ENCODE data around the gene B3GNT2.

Gene B3GNT2

DNA sequence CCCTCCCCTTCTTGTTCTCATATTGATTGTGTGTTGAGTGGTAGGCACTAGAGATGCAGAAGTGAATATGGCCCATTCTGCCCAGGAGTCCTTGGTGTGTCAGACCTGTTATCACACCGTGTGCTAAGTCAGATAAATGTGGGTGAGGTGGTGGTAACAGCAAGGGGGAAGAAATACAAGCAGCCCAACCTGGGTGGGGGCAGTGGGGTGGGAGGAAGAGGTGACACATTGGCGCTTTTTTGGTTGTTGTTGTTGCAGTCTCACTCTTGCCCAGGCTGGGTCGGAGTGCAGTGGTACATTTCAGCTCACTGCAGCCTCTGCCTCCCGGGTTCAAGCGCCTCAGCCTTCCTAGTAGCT lies 12.8 kb downstream of the B3GNT2 start:
- DNase-seq (ENCODE audit: low spot score) = no peak
- H3K9me3 ChIP-seq (replicated peaks in 1 of 2; ENCODE audit: control insufficient read depth in 2 of 2, insufficient read depth in 1 of 2, low read depth in 1 of 2, low read length in 2 of 2) = peaks cover 5 to 9% of the 10 kb centered on the region in 2 donors
- no peaks in the 10 kb centered on the region for H3K36me3 ChIP-seq (replicated peaks in 1 of 2; ENCODE audit: control insufficient read depth in 2 of 2, insufficient read depth in 2 of 2, low read length in 2 of 2)
- H3K4me1 ChIP-seq (ENCODE audit: control insufficient read depth in 2 of 2, insufficient read depth in 1 of 2, low read depth in 1 of 2, low read length in 2 of 2) = peaks cover 0 to 13% of the 10 kb centered on the region in 2 donors
- H2BK15ac ChIP-seq (ENCODE audit: low read length) = no peak overlapping the region
- no peak overlapping the region for H3K4me2 ChIP-seq (ENCODE audit: insufficient read depth, low read length, poor library complexity, severe bottlenecking)
- H4K8ac ChIP-seq (ENCODE audit: low read depth, low read length) = no peak overlapping the region
- no peaks in the 10 kb centered on the region for H3K27me3 ChIP-seq (ENCODE audit: control insufficient read depth in 3 of 3, insufficient read depth in 3 of 3, low read depth in 1 of 3, low read length in 3 of 3)
- no peak overlapping the region for H3K18ac ChIP-seq (ENCODE audit: low read length)
- no peak overlapping the region for H3K9ac ChIP-seq (ENCODE audit: low read depth, low read length, poor library complexity)
- H2AFZ ChIP-seq (ENCODE audit: low read length) = no peak overlapping the region
- H3K4ac ChIP-seq (ENCODE audit: low read length) = no peak overlapping the region
- no peak overlapping the region for H2AK5ac ChIP-seq (ENCODE audit: low read depth, low read length)
- no peak overlapping the region for H3K27ac ChIP-seq (replicated peaks; ENCODE audit: low read length)
- H2BK5ac ChIP-seq (ENCODE audit: low read length) = no peak overlapping the region
- no CpG with 5 or more reads among the region's 5 CpGs for WGBS, 2 donors (ENCODE audit: extremely low coverage in 2 of 2, insufficient read length in 2 of 2, insufficient replicate concordance in 1 of 2)
- H3K79me1 ChIP-seq (ENCODE audit: low read depth, low read length) = peaks cover 9% of the 10 kb centered on the region
- no peak overlapping the region for H3K4me3 ChIP-seq (ENCODE audit: low read length in 2 of 2)
- no peak overlapping the region for H2BK12ac ChIP-seq (ENCODE audit: low read length)
- no peak overlapping the region for H2BK120ac ChIP-seq (ENCODE audit: low read depth, low read length)
- no peak overlapping the region for H3K14ac ChIP-seq (ENCODE audit: low read length)
- H3K23ac ChIP-seq (ENCODE audit: low read depth, low read length, poor library complexity) = no peak overlapping the region
- H4K91ac ChIP-seq (ENCODE audit: low read depth, low read length, poor library complexity) = no peak overlapping the region

DNA sequence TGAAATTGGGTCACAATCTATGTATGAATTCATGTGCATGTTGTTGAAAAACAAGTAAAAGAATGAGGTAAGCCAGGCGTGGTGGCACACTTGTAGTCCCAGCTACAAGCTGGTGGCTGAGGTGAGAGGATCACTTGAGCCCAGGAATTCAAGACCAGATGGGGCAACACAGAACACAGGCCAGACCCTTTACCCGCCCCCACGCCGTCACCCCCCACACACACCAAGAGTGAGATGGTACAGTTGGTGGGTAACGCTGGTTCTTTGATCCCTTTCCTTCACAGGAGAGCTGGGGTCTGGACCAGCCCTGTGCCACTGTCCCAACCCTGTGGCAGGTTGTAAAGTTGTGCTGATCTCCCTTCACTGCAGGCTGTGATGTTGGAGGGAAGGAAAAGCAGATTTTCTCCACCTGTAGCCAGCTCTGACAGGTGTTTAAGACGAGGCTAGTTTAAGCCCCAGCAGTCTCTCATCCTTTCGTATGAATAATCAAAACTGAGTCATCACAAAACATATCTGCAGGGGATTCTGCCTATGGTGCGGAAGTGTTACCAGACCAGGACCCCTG lies 13.6 kb downstream of the B3GNT2 start:
- no peak overlapping the region for H3K27ac ChIP-seq (replicated peaks; ENCODE audit: low read length)
- no peak overlapping the region for H4K91ac ChIP-seq (ENCODE audit: low read depth, low read length, poor library complexity)
- no peaks in the 10 kb centered on the region for H3K36me3 ChIP-seq (replicated peaks in 1 of 2; ENCODE audit: control insufficient read depth in 2 of 2, insufficient read depth in 2 of 2, low read length in 2 of 2)
- H2BK12ac ChIP-seq (ENCODE audit: low read length) = no peak overlapping the region
- WGBS, 2 donors (ENCODE audit: extremely low coverage in 2 of 2, insufficient read length in 2 of 2, insufficient replicate concordance in 1 of 2) = no CpG with 5 or more reads among the region's 8 CpGs
- H3K4ac ChIP-seq (ENCODE audit: low read length) = no peak overlapping the region
- H2BK15ac ChIP-seq (ENCODE audit: low read length) = no peak overlapping the region
- no peak overlapping the region for H2BK120ac ChIP-seq (ENCODE audit: low read depth, low read length)
- no peaks in the 10 kb centered on the region for H3K27me3 ChIP-seq (ENCODE audit: control insufficient read depth in 3 of 3, insufficient read depth in 3 of 3, low read depth in 1 of 3, low read length in 3 of 3)
- H3K9me3 ChIP-seq (replicated peaks in 1 of 2; ENCODE audit: control insufficient read depth in 2 of 2, insufficient read depth in 1 of 2, low read depth in 1 of 2, low read length in 2 of 2) = peaks cover 5 to 9% of the 10 kb centered on the region in 2 donors
- no peak overlapping the region for H3K23ac ChIP-seq (ENCODE audit: low read depth, low read length, poor library complexity)
- H3K4me1 ChIP-seq (ENCODE audit: control insufficient read depth in 2 of 2, insufficient read depth in 1 of 2, low read depth in 1 of 2, low read length in 2 of 2) = peaks cover 0 to 13% of the 10 kb centered on the region in 2 donors
- H2AK5ac ChIP-seq (ENCODE audit: low read depth, low read length) = no peak overlapping the region
- H3K4me3 ChIP-seq (ENCODE audit: low read length in 2 of 2) = no peak overlapping the region
- no peak overlapping the region for H3K18ac ChIP-seq (ENCODE audit: low read length)
- no peak overlapping the region for H2BK5ac ChIP-seq (ENCODE audit: low read length)
- no peak overlapping the region for H2AFZ ChIP-seq (ENCODE audit: low read length)
- H3K79me1 ChIP-seq (ENCODE audit: low read depth, low read length) = peaks cover 9% of the 10 kb centered on the region
- no peak overlapping the region for H4K8ac ChIP-seq (ENCODE audit: low read depth, low read length)
- no peak overlapping the region for H3K14ac ChIP-seq (ENCODE audit: low read length)
- no peak for DNase-seq (ENCODE audit: low spot score)
- no peak overlapping the region for H3K4me2 ChIP-seq (ENCODE audit: insufficient read depth, low read length, poor library complexity, severe bottlenecking)
- no peak overlapping the region for H3K9ac ChIP-seq (ENCODE audit: low read depth, low read length, poor library complexity)

DNA sequence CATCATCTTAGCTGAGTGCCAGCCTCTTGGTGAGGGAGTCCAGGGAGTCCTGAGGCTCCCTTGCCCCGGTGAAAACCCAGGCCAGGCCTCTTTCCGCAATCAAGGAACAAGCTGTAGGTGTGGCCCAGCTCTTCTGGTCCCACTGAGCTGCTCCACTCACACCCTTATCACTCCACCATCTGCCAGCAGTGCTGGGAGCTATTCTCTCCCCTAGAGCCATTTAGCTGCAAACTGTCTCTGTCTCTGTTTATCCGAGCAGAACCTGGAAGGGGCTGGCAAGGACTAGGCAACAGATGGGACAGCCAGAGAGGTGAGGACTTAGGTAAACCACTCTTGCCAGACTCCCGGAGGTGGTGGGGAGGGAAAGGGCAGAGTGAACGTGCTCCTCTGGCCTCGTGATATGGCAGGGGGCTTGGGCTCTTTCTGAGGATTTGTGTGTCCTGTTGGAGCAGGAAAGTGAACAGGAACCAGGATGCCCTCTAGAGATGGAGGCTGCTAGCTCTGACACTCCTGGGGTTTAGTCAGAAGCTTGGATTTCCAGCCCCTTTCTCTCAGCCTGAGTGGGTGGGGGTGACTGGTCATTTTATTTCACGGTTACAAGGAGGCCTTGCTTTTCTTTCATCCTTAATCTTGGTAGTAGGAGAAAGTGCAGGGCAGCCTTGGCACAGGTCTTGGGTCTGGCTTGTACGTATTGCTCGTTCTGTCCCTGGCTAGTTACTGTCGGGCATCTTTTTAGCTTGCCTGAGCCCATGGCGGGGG lies 19.6 kb downstream of the B3GNT2 start:
- peaks cover 7% of the 10 kb centered on the region for H3K79me1 ChIP-seq (ENCODE audit: low read depth, low read length)
- DNase-seq (ENCODE audit: low spot score) = no peak
- peaks cover 0 to 4% of the 10 kb centered on the region in 2 donors for H3K4me1 ChIP-seq (ENCODE audit: control insufficient read depth in 2 of 2, insufficient read depth in 1 of 2, low read depth in 1 of 2, low read length in 2 of 2)

DNA sequence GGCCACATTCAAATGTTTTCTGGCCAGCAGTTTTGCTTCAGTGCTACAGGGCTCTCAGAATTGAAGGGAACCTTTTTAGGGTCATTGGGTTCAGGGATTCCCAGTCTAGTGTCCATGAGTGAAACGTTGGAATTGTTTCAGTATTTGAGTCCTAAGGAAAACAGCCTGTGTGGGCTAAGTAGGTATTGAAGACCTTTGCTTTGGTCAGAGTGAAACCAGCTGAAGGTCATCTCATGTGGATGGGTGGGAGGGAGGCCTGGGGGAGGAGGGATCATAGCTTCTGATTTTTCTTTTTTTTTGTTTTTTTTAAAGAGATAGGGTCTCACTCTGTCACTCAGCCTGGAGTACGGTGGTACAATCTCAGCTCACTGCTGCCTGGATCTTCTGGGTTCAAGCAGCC lies 20.2 kb downstream of the B3GNT2 start:
- no peak overlapping the region for H2BK15ac ChIP-seq (ENCODE audit: low read length)
- H2AK5ac ChIP-seq (ENCODE audit: low read depth, low read length) = no peak overlapping the region
- peaks cover 0 to 4% of the 10 kb centered on the region in 2 donors for H3K4me1 ChIP-seq (ENCODE audit: control insufficient read depth in 2 of 2, insufficient read depth in 1 of 2, low read depth in 1 of 2, low read length in 2 of 2)
- H3K4ac ChIP-seq (ENCODE audit: low read length) = no peak overlapping the region
- no peak overlapping the region for H4K91ac ChIP-seq (ENCODE audit: low read depth, low read length, poor library complexity)
- H3K4me3 ChIP-seq (ENCODE audit: low read length in 2 of 2) = no peak overlapping the region
- H3K23ac ChIP-seq (ENCODE audit: low read depth, low read length, poor library complexity) = no peak overlapping the region
- no peak overlapping the region for H3K18ac ChIP-seq (ENCODE audit: low read length)
- H2BK12ac ChIP-seq (ENCODE audit: low read length) = no peak overlapping the region
- no peaks in the 10 kb centered on the region for H3K36me3 ChIP-seq (replicated peaks in 1 of 2; ENCODE audit: control insufficient read depth in 2 of 2, insufficient read depth in 2 of 2, low read length in 2 of 2)
- peaks cover 7% of the 10 kb centered on the region for H3K79me1 ChIP-seq (ENCODE audit: low read depth, low read length)
- no peak overlapping the region for H3K27ac ChIP-seq (replicated peaks; ENCODE audit: low read length)
- H2BK5ac ChIP-seq (ENCODE audit: low read length) = no peak overlapping the region
- no peak overlapping the region for H2BK120ac ChIP-seq (ENCODE audit: low read depth, low read length)
- no peak overlapping the region for H2AFZ ChIP-seq (ENCODE audit: low read length)
- no peak for DNase-seq (ENCODE audit: low spot score)
- no peaks in the 10 kb centered on the region for H3K27me3 ChIP-seq (ENCODE audit: control insufficient read depth in 3 of 3, insufficient read depth in 3 of 3, low read depth in 1 of 3, low read length in 3 of 3)
- H3K9me3 ChIP-seq (replicated peaks in 1 of 2; ENCODE audit: control insufficient read depth in 2 of 2, insufficient read depth in 1 of 2, low read depth in 1 of 2, low read length in 2 of 2) = peaks cover 5 to 11% of the 10 kb centered on the region in 2 donors
- H3K4me2 ChIP-seq (ENCODE audit: insufficient read depth, low read length, poor library complexity, severe bottlenecking) = no peak overlapping the region
- no CpG with 5 or more reads among the region's 2 CpGs for WGBS, 2 donors (ENCODE audit: extremely low coverage in 2 of 2, insufficient read length in 2 of 2, insufficient replicate concordance in 1 of 2)
- no peak overlapping the region for H4K8ac ChIP-seq (ENCODE audit: low read depth, low read length)
- no peak overlapping the region for H3K14ac ChIP-seq (ENCODE audit: low read length)
- H3K9ac ChIP-seq (ENCODE audit: low read depth, low read length, poor library complexity) = no peak overlapping the region

More for the DNA sequence above, 19.6 kb downstream of the B3GNT2 start:
- Histone ChIP-seq H3K27me3 (ENCODE audit: control insufficient read depth in 3 of 3, insufficient read depth in 3 of 3, low read depth in 1 of 3, low read length in 3 of 3) (no peaks in the 10 kb centered on the region), H2BK120ac (ENCODE audit: low read depth, low read length) (no peak overlapping the region), H3K27ac (replicated peaks; ENCODE audit: low read length) (no peak overlapping the region), H3K4me3 (ENCODE audit: low read length in 2 of 2) (no peak overlapping the region), H2AFZ (ENCODE audit: low read length) (no peak overlapping the region), H3K9ac (ENCODE audit: low read depth, low read length, poor library complexity) (no peak overlapping the region), H3K36me3 (replicated peaks in 1 of 2; ENCODE audit: control insufficient read depth in 2 of 2, insufficient read depth in 2 of 2, low read length in 2 of 2) (no peaks in the 10 kb centered on the region), H2BK12ac (ENCODE audit: low read length) (no peak overlapping the region), H2AK5ac (ENCODE audit: low read depth, low read length) (no peak overlapping the region), H3K4ac (ENCODE audit: low read length) (no peak overlapping the region), H4K8ac (ENCODE audit: low read depth, low read length) (no peak overlapping the region), H3K4me2 (ENCODE audit: insufficient read depth, low read length, poor library complexity, severe bottlenecking) (no peak overlapping the region), H2BK5ac (ENCODE audit: low read length) (no peak overlapping the region), H3K9me3 (replicated peaks in 1 of 2; ENCODE audit: control insufficient read depth in 2 of 2, insufficient read depth in 1 of 2, low read depth in 1 of 2, low read length in 2 of 2) (peaks cover 5 to 11% of the 10 kb centered on the region in 2 donors), H3K18ac (ENCODE audit: low read length) (no peak overlapping the region), H2BK15ac (ENCODE audit: low read length) (no peak overlapping the region), H3K23ac (ENCODE audit: low read depth, low read length, poor library complexity) (no peak overlapping the region), H4K91ac (ENCODE audit: low read depth, low read length, poor library complexity) (no peak overlapping the region), H3K14ac (ENCODE audit: low read length) (no peak overlapping the region)
- no CpG with 5 or more reads among the region's 11 CpGs for WGBS, 2 donors (ENCODE audit: extremely low coverage in 2 of 2, insufficient read length in 2 of 2, insufficient replicate concordance in 1 of 2)
